HepG2 (cell line): Measurements from ENCODE around the gene CCDC9B. TPM values are rescaled to one million over a fixed set of nuclear protein-coding genes. Genes with fewer than 3 reads are reported as not detected.

ENCODE experiments used
- ATF7-NPFF ChIP-seq: sonication (generic); formaldehyde crosslinking; IDR thresholded peaks from 2 replicates; pipeline ENCODE4 v1.8.1; 2023; ENCODE audit warnings: mild to moderate bottlenecking, low read depth, missing genetic modification reagents, moderate library complexity
- CAMTA2 ChIP-seq: sonication (generic); formaldehyde crosslinking; IDR thresholded peaks from 2 replicates; pipeline ENCODE4 v1.4.0; 2020; ENCODE audit warnings: mild to moderate bottlenecking, missing genetic modification reagents, borderline replicate concordance
- FOXM1 ChIP-seq: sonication (generic); formaldehyde crosslinking; IDR thresholded peaks from 2 replicates; pipeline ENCODE4 v1.5.0; 2020; ENCODE audit warnings: missing genetic modification reagents
- HNF4G ChIP-seq, 2 experiments: sonication (generic) in 1 of 2; formaldehyde crosslinking in 1 of 2; IDR thresholded peaks; 2 replicates each; pipeline versions ENCODE4 v1.4.0 to v1.6.1; 2011 to 2020; ENCODE audit warnings: borderline replicate concordance in 2 of 2, low read depth in 2 of 2, mild to moderate bottlenecking in 2 of 2, low read length in 1 of 2, missing genetic modification reagents in 1 of 2, moderate library complexity in 1 of 2
- MED13 ChIP-seq: sonication (generic); formaldehyde crosslinking; IDR thresholded peaks from 2 replicates; pipeline ENCODE4 v1.5.0; 2020; ENCODE audit warnings: missing genetic modification reagents
- POLR2A ChIP-seq, 2 experiments: IDR thresholded peaks; 2 replicates each; pipeline ENCODE4 v1.6.1; 2011; ENCODE audit warnings: low read depth in 2 of 2, low read length in 2 of 2, mild to moderate bottlenecking in 1 of 2, moderate library complexity in 1 of 2; ENCODE audit not compliant: insufficient read depth in 1 of 2
- RBAK ChIP-seq: sonication (generic); formaldehyde crosslinking; IDR thresholded peaks from 2 replicates; pipeline ENCODE4 v1.5.1; 2020; ENCODE audit warnings: mild to moderate bottlenecking, missing genetic modification reagents
- TFE3 ChIP-seq: IDR thresholded peaks from 2 replicates; pipeline ENCODE4 v1.6.1; 2016
- ZNF138 ChIP-seq: sonication (generic); formaldehyde crosslinking; IDR thresholded peaks from 2 replicates; pipeline ENCODE4 v1.5.0; 2020; ENCODE audit warnings: mild to moderate bottlenecking, low read depth, missing genetic modification reagents
- ZNF296 ChIP-seq: sonication (generic); formaldehyde crosslinking; conservative IDR thresholded peaks from 2 replicates; pipeline ENCODE4 v1.5.0; 2020; ENCODE audit warnings: mild to moderate bottlenecking, missing genetic modification reagents
- ZNF34 ChIP-seq: sonication (generic); formaldehyde crosslinking; IDR thresholded peaks from 2 replicates; pipeline ENCODE4 v1.4.0; 2020; ENCODE audit warnings: mild to moderate bottlenecking, missing genetic modification reagents, borderline replicate concordance
- ZNF354B ChIP-seq: sonication (generic); formaldehyde crosslinking; IDR thresholded peaks from 2 replicates; pipeline ENCODE4 v1.8.0; 2022; ENCODE audit warnings: mild to moderate bottlenecking, missing genetic modification reagents
- polyA plus RNA-seq, 8 experiments: library from polyadenylated mRNA; depleted of rRNA in 3 of 8; stranded (reverse) in 7 of 8; unstranded in 1 of 8; fragments of >200 nt; fragmentation: Illumina TruSeq in 4 of 8; extraction: Trizol in 4 of 8; gene quantifications; 2 replicates each; pipeline versions ENCODE4 v1.2.1 to v1.2.3, GENCODE V29; 2011 to 2016; ENCODE audit warnings: low read depth in 4 of 8, missing spikeins in 1 of 8, mixed read lengths in 1 of 8; ENCODE audit not compliant: insufficient read depth in 1 of 8
- total RNA-seq, 5 experiments: library from RNA; depleted of rRNA; stranded (reverse); fragments of >200 nt; fragmentation: Illumina TruSeq; extraction: Trizol; gene quantifications; 2 replicates each; pipeline ENCODE4 v1.2.3, GENCODE V29; 2016; ENCODE audit warnings: low read depth in 1 of 5
- TF ChIP-seq, protein P1 (sequence below): sonication (generic); formaldehyde crosslinking; IDR thresholded peaks from 2 replicates; pipeline ENCODE4 v1.5.0; 2020; ENCODE audit warnings: mild to moderate bottlenecking, missing genetic modification reagents, borderline replicate concordance
- TF ChIP-seq, protein P2 (sequence below): sonication (generic); formaldehyde crosslinking; IDR thresholded peaks from 2 replicates; pipeline ENCODE4 v1.4.0; 2020; ENCODE audit warnings: mild to moderate bottlenecking, missing genetic modification reagents
- TF ChIP-seq, protein P3 (sequence below): sonication (generic); formaldehyde crosslinking; IDR thresholded peaks from 2 replicates; pipeline ENCODE4 v1.5.0; 2020; ENCODE audit warnings: missing genetic modification reagents

CCDC9B gene
- total and polyA plus RNA-seq, 2 of the 13 experiments (the other 11 are each of a cell fraction or from before 2014, with no cell fraction given), result 0.98 to 1.6 TPM

DNA sequence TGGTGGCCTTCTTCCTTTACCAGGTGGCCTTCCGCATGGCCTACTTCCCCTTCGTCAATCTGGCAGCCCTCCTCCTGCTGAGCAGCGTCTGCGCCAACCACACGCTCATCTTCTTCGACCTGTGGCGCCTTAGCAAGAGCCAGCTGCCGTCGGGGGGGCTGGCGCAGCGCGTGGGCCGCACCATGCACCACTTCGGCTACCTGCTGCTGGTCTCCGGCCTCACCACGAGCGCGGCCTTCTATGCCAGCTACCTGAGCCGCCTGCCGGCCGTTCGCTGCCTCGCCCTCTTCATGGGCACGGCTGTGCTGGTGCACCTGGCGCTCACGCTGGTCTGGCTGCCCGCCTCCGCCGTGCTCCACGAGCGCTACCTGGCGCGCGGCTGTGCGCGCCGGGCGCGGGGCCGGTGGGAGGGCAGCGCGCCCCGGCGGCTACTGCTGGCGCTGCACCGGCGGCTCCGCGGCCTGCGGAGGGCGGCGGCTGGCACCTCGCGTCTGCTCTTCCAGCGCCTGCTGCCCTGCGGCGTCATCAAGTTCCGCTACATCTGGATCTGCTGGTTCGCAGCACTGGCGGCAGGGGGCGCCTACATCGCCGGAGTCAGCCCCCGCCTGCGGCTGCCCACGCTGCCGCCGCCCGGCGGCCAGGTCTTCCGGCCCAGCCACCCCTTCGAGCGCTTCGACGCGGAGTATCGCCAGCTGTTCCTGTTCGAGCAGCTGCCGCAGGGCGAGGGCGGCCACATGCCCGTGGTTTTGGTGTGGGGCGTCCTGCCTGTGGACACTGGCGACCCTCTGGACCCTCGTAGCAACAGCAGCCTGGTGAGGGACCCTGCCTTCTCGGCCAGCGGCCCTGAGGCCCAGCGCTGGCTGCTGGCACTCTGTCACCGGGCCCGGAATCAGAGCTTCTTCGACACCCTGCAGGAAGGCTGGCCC lies 27.2 kb upstream of the CCDC9B start (continued):
- TF ChIP-seq, protein P1, sequence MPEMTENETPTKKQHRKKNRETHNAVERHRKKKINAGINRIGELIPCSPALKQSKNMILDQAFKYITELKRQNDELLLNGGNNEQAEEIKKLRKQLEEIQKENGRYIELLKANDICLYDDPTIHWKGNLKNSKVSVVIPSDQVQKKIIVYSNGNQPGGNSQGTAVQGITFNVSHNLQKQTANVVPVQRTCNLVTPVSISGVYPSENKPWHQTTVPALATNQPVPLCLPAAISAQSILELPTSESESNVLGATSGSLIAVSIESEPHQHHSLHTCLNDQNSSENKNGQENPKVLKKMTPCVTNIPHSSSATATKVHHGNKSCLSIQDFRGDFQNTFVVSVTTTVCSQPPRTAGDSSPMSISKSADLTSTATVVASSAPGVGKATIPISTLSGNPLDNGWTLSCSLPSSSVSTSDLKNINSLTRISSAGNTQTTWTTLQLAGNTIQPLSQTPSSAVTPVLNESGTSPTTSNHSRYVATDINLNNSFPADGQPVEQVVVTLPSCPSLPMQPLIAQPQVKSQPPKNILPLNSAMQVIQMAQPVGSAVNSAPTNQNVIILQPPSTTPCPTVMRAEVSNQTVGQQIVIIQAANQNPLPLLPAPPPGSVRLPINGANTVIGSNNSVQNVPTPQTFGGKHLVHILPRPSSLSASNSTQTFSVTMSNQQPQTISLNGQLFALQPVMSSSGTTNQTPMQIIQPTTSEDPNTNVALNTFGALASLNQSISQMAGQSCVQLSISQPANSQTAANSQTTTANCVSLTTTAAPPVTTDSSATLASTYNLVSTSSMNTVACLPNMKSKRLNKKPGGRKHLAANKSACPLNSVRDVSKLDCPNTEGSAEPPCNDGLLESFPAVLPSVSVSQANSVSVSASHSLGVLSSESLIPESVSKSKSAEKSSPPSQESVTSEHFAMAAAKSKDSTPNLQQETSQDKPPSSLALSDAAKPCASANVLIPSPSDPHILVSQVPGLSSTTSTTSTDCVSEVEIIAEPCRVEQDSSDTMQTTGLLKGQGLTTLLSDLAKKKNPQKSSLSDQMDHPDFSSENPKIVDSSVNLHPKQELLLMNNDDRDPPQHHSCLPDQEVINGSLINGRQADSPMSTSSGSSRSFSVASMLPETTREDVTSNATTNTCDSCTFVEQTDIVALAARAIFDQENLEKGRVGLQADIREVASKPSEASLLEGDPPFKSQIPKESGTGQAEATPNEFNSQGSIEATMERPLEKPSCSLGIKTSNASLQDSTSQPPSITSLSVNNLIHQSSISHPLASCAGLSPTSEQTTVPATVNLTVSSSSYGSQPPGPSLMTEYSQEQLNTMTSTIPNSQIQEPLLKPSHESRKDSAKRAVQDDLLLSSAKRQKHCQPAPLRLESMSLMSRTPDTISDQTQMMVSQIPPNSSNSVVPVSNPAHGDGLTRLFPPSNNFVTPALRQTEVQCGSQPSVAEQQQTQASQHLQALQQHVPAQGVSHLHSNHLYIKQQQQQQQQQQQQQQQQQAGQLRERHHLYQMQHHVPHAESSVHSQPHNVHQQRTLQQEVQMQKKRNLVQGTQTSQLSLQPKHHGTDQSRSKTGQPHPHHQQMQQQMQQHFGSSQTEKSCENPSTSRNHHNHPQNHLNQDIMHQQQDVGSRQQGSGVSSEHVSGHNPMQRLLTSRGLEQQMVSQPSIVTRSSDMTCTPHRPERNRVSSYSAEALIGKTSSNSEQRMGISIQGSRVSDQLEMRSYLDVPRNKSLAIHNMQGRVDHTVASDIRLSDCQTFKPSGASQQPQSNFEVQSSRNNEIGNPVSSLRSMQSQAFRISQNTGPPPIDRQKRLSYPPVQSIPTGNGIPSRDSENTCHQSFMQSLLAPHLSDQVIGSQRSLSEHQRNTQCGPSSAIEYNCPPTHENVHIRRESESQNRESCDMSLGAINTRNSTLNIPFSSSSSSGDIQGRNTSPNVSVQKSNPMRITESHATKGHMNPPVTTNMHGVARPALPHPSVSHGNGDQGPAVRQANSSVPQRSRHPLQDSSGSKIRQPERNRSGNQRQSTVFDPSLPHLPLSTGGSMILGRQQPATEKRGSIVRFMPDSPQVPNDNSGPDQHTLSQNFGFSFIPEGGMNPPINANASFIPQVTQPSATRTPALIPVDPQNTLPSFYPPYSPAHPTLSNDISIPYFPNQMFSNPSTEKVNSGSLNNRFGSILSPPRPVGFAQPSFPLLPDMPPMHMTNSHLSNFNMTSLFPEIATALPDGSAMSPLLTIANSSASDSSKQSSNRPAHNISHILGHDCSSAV, result no peak
- no peak for TF ChIP-seq ZNF354B (CRISPR knock-in tag)
- no peak for TF ChIP-seq HNF4G (IDR thresholded peaks at IDR 0.05; ENCODE audit: borderline replicate concordance, low read depth, low read length)
- 0 out of 2 replicates have a peak, but pooled peaks have one; percentile 30 for TF ChIP-seq HNF4G (CRISPR knock-in tag; IDR thresholded peaks at IDR 0.05; ENCODE audit: borderline replicate concordance, low read depth)
- TF ChIP-seq, protein P2, sequence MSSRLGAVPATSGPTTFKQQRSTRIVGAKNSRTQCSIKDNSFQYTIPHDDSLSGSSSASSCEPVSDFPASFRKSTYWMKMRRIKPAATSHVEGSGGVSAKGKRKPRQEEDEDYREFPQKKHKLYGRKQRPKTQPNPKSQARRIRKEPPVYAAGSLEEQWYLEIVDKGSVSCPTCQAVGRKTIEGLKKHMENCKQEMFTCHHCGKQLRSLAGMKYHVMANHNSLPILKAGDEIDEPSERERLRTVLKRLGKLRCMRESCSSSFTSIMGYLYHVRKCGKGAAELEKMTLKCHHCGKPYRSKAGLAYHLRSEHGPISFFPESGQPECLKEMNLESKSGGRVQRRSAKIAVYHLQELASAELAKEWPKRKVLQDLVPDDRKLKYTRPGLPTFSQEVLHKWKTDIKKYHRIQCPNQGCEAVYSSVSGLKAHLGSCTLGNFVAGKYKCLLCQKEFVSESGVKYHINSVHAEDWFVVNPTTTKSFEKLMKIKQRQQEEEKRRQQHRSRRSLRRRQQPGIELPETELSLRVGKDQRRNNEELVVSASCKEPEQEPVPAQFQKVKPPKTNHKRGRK (CRISPR knock-in tag), result no peak
- TF ChIP-seq ZNF138 (CRISPR knock-in tag), result peak; percentile 83; the same call in 1 of the 2 replicates
- TF ChIP-seq MED13, result peak; percentile 85; the same call in 1 of the 2 replicates
- no peak for TF ChIP-seq POLR2A (IDR thresholded peaks at IDR 0.05; ENCODE audit: insufficient read depth in 1 of 2, low read depth in 2 of 2, low read length in 2 of 2)
- no peak for TF ChIP-seq CAMTA2 (CRISPR knock-in tag)
- peak; percentile 50; the same call in 1 of the 2 replicates for TF ChIP-seq ZNF296
- TF ChIP-seq, protein P3, sequence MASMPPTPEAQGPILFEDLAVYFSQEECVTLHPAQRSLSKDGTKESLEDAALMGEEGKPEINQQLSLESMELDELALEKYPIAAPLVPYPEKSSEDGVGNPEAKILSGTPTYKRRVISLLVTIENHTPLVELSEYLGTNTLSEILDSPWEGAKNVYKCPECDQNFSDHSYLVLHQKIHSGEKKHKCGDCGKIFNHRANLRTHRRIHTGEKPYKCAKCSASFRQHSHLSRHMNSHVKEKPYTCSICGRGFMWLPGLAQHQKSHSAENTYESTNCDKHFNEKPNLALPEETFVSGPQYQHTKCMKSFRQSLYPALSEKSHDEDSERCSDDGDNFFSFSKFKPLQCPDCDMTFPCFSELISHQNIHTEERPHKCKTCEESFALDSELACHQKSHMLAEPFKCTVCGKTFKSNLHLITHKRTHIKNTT (CRISPR knock-in tag), result no peak
- peak; percentile 76 for TF ChIP-seq TFE3 (CRISPR knock-in tag)
- peak; percentile 90; the same call in 1 of the 2 replicates for TF ChIP-seq FOXM1 (CRISPR knock-in tag)
- no peak for TF ChIP-seq ZNF34
- TF ChIP-seq RBAK (CRISPR knock-in tag), result no peak
- TF ChIP-seq ATF7-NPFF (CRISPR knock-in tag), result peak; percentile 98
